Esophagus muscularis mucosa (tissue), 4 donors: ENCODE data around the gene CHRNA4. TPM values are rescaled to one million over a fixed set of nuclear protein-coding genes. Genes with fewer than 3 reads are reported as not detected.

Experiments
- DNase-seq: peaks from one replicate; pipeline ENCODE4 v3.0.0-alpha.2; 2017; ENCODE audit errors: extremely low spot score
- H3K27ac ChIP-seq, 4 donors: fragments of 200-600 bp; sonication (generic); replicated peaks in 1 of 4; 1 replicate in 3 of 4; 2 replicates in 1 of 4; pipeline ENCODE4 v1.5.1; 2016 to 2019; ENCODE audit warnings: mild to moderate bottlenecking in 1 of 4
- H3K27me3 ChIP-seq, 4 donors: fragments of 200-600 bp; sonication (generic); one replicate each; pipeline versions ENCODE4 v1.5.1 to v1.6.0; 2016 to 2019
- H3K36me3 ChIP-seq, 4 donors: fragments of 200-600 bp; sonication (generic); one replicate each; pipeline ENCODE4 v1.5.1; 2016 to 2019
- H3K4me1 ChIP-seq, 4 donors: fragments of 200-600 bp; sonication (generic); one replicate each; pipeline ENCODE4 v1.5.1; 2016 to 2019
- H3K4me3 ChIP-seq, 4 donors: fragments of 200-600 bp; sonication (generic); 1 replicate in 2 of 4; 2 replicates in 2 of 4; pipeline ENCODE4 v1.5.1; 2016 to 2019; ENCODE audit warnings: mild to moderate bottlenecking in 4 of 4, moderate library complexity in 1 of 4
- H3K9me3 ChIP-seq, 4 donors: fragments of 200-600 bp; sonication (generic); 1 replicate in 3 of 4; 2 replicates in 1 of 4; pipeline ENCODE4 v1.5.1; 2016 to 2019
- EP300 ChIP-seq: sonication (generic); formaldehyde crosslinking; IDR thresholded peaks from one replicate; pipeline ENCODE4 v1.6.1; 2017; ENCODE audit warnings: antibody characterized with exemption
- POLR2A ChIP-seq: fragments of 450-650 bp; IDR thresholded peaks from one replicate; pipeline ENCODE4 v1.6.1; 2017; ENCODE audit warnings: antibody characterized with exemption, moderate library complexity, mild to moderate bottlenecking, low read depth
- POLR2AphosphoS5 ChIP-seq, 2 donors: sonication (generic); formaldehyde crosslinking; IDR thresholded peaks; one replicate each; pipeline ENCODE4 v1.6.1; 2017; ENCODE audit warnings: antibody characterized with exemption in 2 of 2
- WGBS: methylation state at CpG from one replicate; pipeline ENCODE4 v1.1.5; 2018; 5-methylcytosine and 5-hydroxymethylcytosine counted together
- intact Hi-C: fragments of 100-400 bp; cut with DNase I; formaldehyde crosslinking; loops from one replicate; pipeline ENCODE4 v1.15.1; 2023
- total RNA-seq, 4 donors: library from RNA; depleted of rRNA; stranded (reverse); fragments of >200 nt; gene quantifications; one replicate each; pipeline versions ENCODE4 v1.1.0 to v1.2.1, GENCODE V29; 2016
- TF ChIP-seq, protein P1 (sequence below), 3 experiments: fragments of 200-600 bp in 2 of 3; fragments of 450-650 bp in 1 of 3; sonication (generic) in 2 of 3; IDR thresholded peaks; one replicate each; pipeline ENCODE4 v1.5.1; 2017 to 2019; ENCODE audit warnings: antibody characterized with exemption in 3 of 3, mild to moderate bottlenecking in 2 of 3, moderate library complexity in 1 of 3

The CHRNA4 gene
- total RNA-seq, 4 donors from 2014 or later: not detected

GRCh38 chr20:63350597-63351325 lies 10.4 kb downstream of the CHRNA4 start:
- peaks cover 13 to 22% (median 17%) of the 10 kb centered on the region in 4 donors for H3K4me1 ChIP-seq
- peaks cover 0 to 77% (median 0%) of the 10 kb centered on the region in 4 donors for H3K27me3 ChIP-seq
- WGBS: 86% methylated on average over 46 of the region's 46 CpGs
- H3K9me3 ChIP-seq: no peaks in the 10 kb centered on the region
- H3K27ac ChIP-seq: no peak overlapping the region
- intact Hi-C loops: no loop called here
- H3K36me3 ChIP-seq: no peaks in the 10 kb centered on the region
- no peak overlapping the region for H3K4me3 ChIP-seq
- TF ChIP-seq EP300: no peak
- no peak for TF ChIP-seq POLR2AphosphoS5 (IDR thresholded peaks at IDR 0.05)
- TF ChIP-seq, protein P1, sequence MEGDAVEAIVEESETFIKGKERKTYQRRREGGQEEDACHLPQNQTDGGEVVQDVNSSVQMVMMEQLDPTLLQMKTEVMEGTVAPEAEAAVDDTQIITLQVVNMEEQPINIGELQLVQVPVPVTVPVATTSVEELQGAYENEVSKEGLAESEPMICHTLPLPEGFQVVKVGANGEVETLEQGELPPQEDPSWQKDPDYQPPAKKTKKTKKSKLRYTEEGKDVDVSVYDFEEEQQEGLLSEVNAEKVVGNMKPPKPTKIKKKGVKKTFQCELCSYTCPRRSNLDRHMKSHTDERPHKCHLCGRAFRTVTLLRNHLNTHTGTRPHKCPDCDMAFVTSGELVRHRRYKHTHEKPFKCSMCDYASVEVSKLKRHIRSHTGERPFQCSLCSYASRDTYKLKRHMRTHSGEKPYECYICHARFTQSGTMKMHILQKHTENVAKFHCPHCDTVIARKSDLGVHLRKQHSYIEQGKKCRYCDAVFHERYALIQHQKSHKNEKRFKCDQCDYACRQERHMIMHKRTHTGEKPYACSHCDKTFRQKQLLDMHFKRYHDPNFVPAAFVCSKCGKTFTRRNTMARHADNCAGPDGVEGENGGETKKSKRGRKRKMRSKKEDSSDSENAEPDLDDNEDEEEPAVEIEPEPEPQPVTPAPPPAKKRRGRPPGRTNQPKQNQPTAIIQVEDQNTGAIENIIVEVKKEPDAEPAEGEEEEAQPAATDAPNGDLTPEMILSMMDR (IDR thresholded peaks at IDR 0.05): no peak
- TF ChIP-seq POLR2A: no peak
- DNase-seq: no peak

GRCh38 chr20:63350196-63350595 lies 11.0 kb downstream of the CHRNA4 start:
- intact Hi-C loops: no loop called here

DNA sequence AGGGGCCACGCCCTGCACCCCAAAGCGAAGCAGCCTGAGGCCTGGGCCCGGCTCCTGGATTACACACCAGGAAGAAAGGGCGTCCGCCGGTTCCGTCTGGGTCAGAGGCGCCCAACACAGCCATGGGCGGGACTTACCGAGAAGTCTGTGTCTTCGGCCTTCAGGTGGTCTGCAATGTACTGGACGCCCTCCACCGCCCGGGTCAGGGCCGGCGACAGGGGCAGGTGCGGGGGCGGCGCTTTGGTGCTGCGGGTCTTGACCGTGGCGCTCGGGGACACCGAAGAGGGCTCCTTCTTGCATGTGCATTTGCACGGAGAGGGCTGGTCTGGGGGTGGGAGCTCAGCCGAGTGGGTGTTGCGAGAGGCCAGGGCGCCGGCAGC lies 11.6 kb downstream of the CHRNA4 start:
- H3K36me3 ChIP-seq: no peaks in the 10 kb centered on the region
- 94% methylated on average over 29 of the region's 29 CpGs for WGBS

More at GRCh38 chr20:63350196-63350595, 11.0 kb downstream of the CHRNA4 start:
- no peak overlapping the region for H3K27ac ChIP-seq
- H3K4me1 ChIP-seq: peaks cover 17 to 27% (median 23%) of the 10 kb centered on the region in 4 donors
- peaks cover 0 to 77% (median 0%) of the 10 kb centered on the region in 4 donors for H3K27me3 ChIP-seq
- no peak overlapping the region for H3K4me3 ChIP-seq
- DNase-seq: no peak
- no peaks in the 10 kb centered on the region for H3K9me3 ChIP-seq
- WGBS: 93% methylated on average over 32 of the region's 33 CpGs
- no peaks in the 10 kb centered on the region for H3K36me3 ChIP-seq
- TF ChIP-seq, protein P1 (IDR thresholded peaks at IDR 0.05): no peak
- no peak for TF ChIP-seq POLR2AphosphoS5 (IDR thresholded peaks at IDR 0.05)
- TF ChIP-seq POLR2A: no peak
- no peak for TF ChIP-seq EP300

DNA sequence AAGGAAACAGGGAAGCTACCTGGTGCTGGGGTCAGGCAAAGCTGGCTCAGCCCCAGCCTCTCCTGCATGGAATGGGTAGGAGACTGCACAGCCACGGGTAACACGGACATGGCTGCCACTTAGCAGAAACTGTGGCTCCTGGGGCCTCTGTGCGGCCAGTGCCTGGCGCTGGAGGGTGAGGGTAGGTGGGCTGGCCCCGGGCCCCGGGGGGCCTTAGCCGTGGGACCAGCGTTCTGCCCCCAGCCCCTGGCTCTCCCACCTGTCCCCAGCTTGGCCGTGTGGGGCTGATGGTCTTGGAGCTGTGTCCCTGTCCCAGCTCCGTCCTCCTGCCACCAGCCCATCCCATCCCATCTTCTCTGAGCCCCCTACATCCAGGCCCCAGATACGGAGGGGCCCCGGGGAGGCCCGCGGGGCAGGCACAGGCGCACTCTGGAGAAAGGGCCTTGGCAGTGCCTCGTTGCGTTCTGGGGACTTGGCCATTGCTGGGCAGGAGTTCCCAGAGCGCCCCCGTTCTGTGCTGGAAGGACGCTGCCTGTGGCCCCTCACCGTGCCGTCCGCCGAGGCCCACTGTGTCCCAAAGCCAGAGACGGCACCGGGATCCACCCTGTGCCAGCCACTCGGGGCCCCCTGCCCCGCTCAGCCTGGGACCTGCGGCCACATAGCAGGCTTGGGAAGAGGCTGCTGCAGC lies 12.2 kb downstream of the CHRNA4 start:
- H3K4me1 ChIP-seq: peaks cover 20 to 40% (median 29%) of the 10 kb centered on the region in 4 donors
- no peaks in the 10 kb centered on the region for H3K9me3 ChIP-seq
- no peak for DNase-seq
- TF ChIP-seq POLR2AphosphoS5 (IDR thresholded peaks at IDR 0.05): no peak
- no peak for TF ChIP-seq EP300
- no peak for TF ChIP-seq POLR2A
- WGBS: 80% methylated on average over 3 of the region's 29 CpGs
- intact Hi-C loops: no loop called here
- H3K4me3 ChIP-seq: no peak overlapping the region
- H3K36me3 ChIP-seq: no peaks in the 10 kb centered on the region
- H3K27ac ChIP-seq: no peak overlapping the region
- H3K27me3 ChIP-seq: peaks cover 0 to 77% (median 0%) of the 10 kb centered on the region in 4 donors

More for the DNA sequence above, 11.6 kb downstream of the CHRNA4 start:
- Histone ChIP-seq H3K4me3 (no peak overlapping the region), H3K27me3 (peaks cover 0 to 77% (median 0%) of the 10 kb centered on the region in 4 donors), H3K27ac (no peak overlapping the region), H3K9me3 (no peaks in the 10 kb centered on the region), H3K4me1 (peaks cover 20 to 34% (median 28%) of the 10 kb centered on the region in 4 donors)
- intact Hi-C loops: no loop called here
- TF ChIP-seq EP300 (no peak), POLR2AphosphoS5 (IDR thresholded peaks at IDR 0.05) (no peak), POLR2A (no peak)
- TF ChIP-seq, protein P1 (IDR thresholded peaks at IDR 0.05): no peak
- no peak for DNase-seq
